C4-2B (cell line): ENCODE results near the gene SETDB2.

Source experiments
- H3K27ac ChIP-seq: fragments of 450-650 bp; 2 replicates; pipeline ENCODE4 v1.5.1; 2017
- CTCF ChIP-seq: fragments of 450-650 bp; conservative IDR thresholded peaks from 2 replicates; pipeline ENCODE4 v1.5.1; 2017; ENCODE audit warnings: mild to moderate bottlenecking
- ZFX ChIP-seq: fragments of 450-650 bp; IDR thresholded peaks from 2 replicates; pipeline ENCODE4 v1.6.1; 2017

SETDB2 gene

GRCh38 chr13:49517461-49517860, 73.4 kb downstream of the SETDB2 start:
- peak; percentile 20 for TF ChIP-seq CTCF
- no peak for TF ChIP-seq ZFX
- no peak overlapping the region for H3K27ac ChIP-seq

GRCh38 chr13:49521224-49521623, 77.2 kb downstream of the SETDB2 start:
- H3K27ac ChIP-seq, result no peak overlapping the region
- TF ChIP-seq CTCF (no peak), ZFX (no peak)

GRCh38 chr13:49524740-49525501, 80.8 kb downstream of the SETDB2 start:
- TF ChIP-seq CTCF (no peak), ZFX (no peak)
- H3K27ac ChIP-seq, result no peak overlapping the region

GRCh38 chr13:49527123-49527522, 83.0 kb downstream of the SETDB2 start:
- no peak overlapping the region for H3K27ac ChIP-seq
- TF ChIP-seq CTCF (no peak), ZFX (no peak)

- H3K27ac ChIP-seq, result no peak overlapping the region
- TF ChIP-seq CTCF (no peak), ZFX (no peak)
These were observed 84.1 kb downstream of the SETDB2 start for GRCh38 chr13:49528161-49528560.

DNA sequence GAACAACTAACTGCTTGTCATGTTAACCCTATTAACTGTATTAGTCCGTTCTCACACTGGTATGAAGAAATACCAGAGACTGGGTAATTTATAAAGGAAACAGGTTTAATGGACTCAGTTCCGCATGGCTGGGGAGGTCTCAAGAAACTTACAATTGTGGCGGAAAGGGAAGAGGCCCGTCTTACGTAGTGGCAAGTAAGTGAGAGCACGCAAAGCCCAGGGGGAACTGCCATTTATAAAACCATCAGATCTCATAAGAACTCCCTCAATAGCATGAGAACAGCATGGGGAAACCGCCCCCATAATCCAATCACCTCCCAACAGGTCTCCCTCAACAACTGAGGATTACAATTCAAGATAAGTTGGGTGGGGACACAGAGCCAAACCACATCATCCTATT, 86.4 kb downstream of the SETDB2 start:
- no peak overlapping the region for H3K27ac ChIP-seq
- TF ChIP-seq CTCF, result no peak
- TF ChIP-seq ZFX, result no peak

DNA sequence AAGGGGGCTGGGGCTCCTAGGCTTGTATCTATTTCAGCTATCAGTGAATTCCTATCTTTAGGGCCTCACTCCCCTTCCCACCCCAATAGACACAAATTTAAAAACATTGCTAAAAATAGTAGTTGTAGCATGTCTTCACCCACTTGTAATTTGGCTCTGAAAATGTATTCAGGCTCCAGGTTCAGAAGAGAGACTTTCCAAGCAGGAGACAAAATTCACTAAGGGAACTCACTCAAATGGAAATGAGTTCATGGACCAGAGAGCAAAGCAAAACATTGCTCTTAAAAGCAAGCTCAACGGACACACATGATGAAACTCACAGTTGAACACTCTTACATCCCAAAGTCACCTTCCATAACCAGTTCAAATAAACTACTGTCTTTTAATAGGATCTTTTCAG, 88.5 kb downstream of the SETDB2 start:
- H3K27ac ChIP-seq, result no peak overlapping the region

More for the DNA sequence above, 88.5 kb downstream of the SETDB2 start:
- TF ChIP-seq CTCF (no peak), ZFX (no peak)
